ENCODE data around the gene ARSD. TPM values are rescaled to one million over a fixed set of nuclear protein-coding genes. Genes with fewer than 3 reads are reported as not detected.
A peak's percentile ranks its signal among the peaks of the same experiment; 100 is the strongest.
"Not testable (repeated sequence)": the region's sequence is repeated elsewhere in the genome, so short reads cannot be mapped to it uniquely, and the experiment has no call there.

Gene ARSD
- total RNA-seq, 2 donors from 2014 or later, result 52.1 to 69.5 TPM

GRCh38 chrX:2967998-2968909, 39.1 kb upstream of the ARSD start:
- Histone ChIP-seq H3K9me3 (no peaks in the 10 kb centered on the region), H3K36me3 (no peaks in the 10 kb centered on the region), H3K27ac (no peak overlapping the region), H3K4me1 (replicated peaks) (no peaks in the 10 kb centered on the region), H3K27me3 (replicated peaks; ENCODE audit: insufficient read depth) (no peaks in the 10 kb centered on the region), H3K4me3 (no peak overlapping the region)
- TF ChIP-seq, protein P1, sequence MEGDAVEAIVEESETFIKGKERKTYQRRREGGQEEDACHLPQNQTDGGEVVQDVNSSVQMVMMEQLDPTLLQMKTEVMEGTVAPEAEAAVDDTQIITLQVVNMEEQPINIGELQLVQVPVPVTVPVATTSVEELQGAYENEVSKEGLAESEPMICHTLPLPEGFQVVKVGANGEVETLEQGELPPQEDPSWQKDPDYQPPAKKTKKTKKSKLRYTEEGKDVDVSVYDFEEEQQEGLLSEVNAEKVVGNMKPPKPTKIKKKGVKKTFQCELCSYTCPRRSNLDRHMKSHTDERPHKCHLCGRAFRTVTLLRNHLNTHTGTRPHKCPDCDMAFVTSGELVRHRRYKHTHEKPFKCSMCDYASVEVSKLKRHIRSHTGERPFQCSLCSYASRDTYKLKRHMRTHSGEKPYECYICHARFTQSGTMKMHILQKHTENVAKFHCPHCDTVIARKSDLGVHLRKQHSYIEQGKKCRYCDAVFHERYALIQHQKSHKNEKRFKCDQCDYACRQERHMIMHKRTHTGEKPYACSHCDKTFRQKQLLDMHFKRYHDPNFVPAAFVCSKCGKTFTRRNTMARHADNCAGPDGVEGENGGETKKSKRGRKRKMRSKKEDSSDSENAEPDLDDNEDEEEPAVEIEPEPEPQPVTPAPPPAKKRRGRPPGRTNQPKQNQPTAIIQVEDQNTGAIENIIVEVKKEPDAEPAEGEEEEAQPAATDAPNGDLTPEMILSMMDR (IDR thresholded peaks at IDR 0.05), result no peak
- TF ChIP-seq POLR2A (IDR thresholded peaks at IDR 0.05) (no peak), POLR2AphosphoS5 (IDR thresholded peaks at IDR 0.05) (no peak)
- peak; percentile 25 for DNase-seq (ENCODE audit: low spot score)
- intact Hi-C loops (cut with DNase I), result no loop called here
- WGBS, result 43% methylated on average over 27 of the region's 27 CpGs

DNA sequence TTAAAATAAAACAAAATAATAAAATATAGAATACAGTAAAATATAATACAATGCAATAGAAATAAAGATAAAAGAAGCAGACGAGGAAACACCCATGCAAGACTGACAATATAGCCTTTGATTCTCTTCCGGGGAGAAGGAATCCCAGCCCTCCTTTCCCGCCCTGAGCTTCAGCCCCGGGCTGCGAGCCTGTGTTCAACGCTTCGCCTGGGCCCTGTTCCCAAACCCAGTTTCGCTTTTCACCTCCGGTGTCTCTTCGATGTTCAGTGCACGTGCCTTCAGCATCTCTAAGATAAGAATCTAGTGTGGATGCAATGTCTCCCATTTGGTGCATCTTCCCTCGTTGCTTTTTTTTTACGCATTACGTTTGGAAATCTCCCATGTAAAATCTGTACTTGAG, 38.4 kb upstream of the ARSD start:
- Histone ChIP-seq H3K27ac (no peak overlapping the region), H3K36me3 (no peaks in the 10 kb centered on the region), H3K4me1 (replicated peaks) (no peaks in the 10 kb centered on the region), H3K27me3 (replicated peaks; ENCODE audit: insufficient read depth) (no peaks in the 10 kb centered on the region), H3K9me3 (no peaks in the 10 kb centered on the region), H3K4me3 (no peak overlapping the region)
- intact Hi-C loops (cut with DNase I), result no loop called here
- no peak for DNase-seq (ENCODE audit: low spot score)
- TF ChIP-seq, protein P1 (IDR thresholded peaks at IDR 0.05), result no peak
- TF ChIP-seq POLR2A (IDR thresholded peaks at IDR 0.05) (no peak), POLR2AphosphoS5 (IDR thresholded peaks at IDR 0.05) (no peak)
- WGBS, result 36% methylated on average over 14 of the region's 14 CpGs

GRCh38 chrX:2967012-2967411, 37.9 kb upstream of the ARSD start:
- no peak for DNase-seq (ENCODE audit: low spot score)
- TF ChIP-seq, protein P1 (IDR thresholded peaks at IDR 0.05), result no peak
- TF ChIP-seq POLR2A (IDR thresholded peaks at IDR 0.05) (no peak), POLR2AphosphoS5 (IDR thresholded peaks at IDR 0.05) (no peak)
- WGBS, result 48% methylated on average over 3 of the region's 3 CpGs
- intact Hi-C loops (cut with DNase I), result no loop called here
- Histone ChIP-seq H3K9me3 (no peaks in the 10 kb centered on the region), H3K27me3 (replicated peaks; ENCODE audit: insufficient read depth) (no peaks in the 10 kb centered on the region), H3K36me3 (no peaks in the 10 kb centered on the region), H3K4me3 (no peak overlapping the region), H3K27ac (no peak overlapping the region), H3K4me1 (replicated peaks) (no peaks in the 10 kb centered on the region)

DNA sequence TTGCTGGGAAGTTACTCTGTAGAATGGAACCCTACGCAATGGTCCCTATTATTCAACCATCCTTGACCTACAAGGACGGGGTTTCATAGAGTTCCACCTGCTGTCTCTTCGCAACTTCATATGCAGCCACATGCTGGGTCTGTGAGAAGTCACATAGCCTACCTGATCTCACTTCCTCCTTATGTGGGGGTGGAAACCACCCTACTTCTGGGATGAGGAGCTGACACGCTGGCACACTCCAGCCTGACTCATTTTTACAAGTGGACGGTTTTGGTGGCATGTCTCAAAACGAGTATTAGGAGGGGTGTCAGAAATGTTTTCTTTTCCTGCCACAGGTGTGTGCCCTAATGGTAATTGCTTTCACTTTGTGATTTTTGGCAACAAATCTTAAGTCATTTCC, 36.8 kb upstream of the ARSD start:
- Histone ChIP-seq H3K4me1 (replicated peaks) (no peaks in the 10 kb centered on the region), H3K4me3 (no peak overlapping the region), H3K9me3 (no peaks in the 10 kb centered on the region), H3K27me3 (replicated peaks; ENCODE audit: insufficient read depth) (no peaks in the 10 kb centered on the region), H3K36me3 (no peaks in the 10 kb centered on the region), H3K27ac (no peak overlapping the region)
- TF ChIP-seq, protein P1 (IDR thresholded peaks at IDR 0.05), result no peak
- TF ChIP-seq POLR2AphosphoS5 (IDR thresholded peaks at IDR 0.05), result no peak
- no peak for TF ChIP-seq POLR2A (IDR thresholded peaks at IDR 0.05)
- 94% methylated on average over 5 of the region's 6 CpGs for WGBS
- no peak for DNase-seq (ENCODE audit: low spot score)
- intact Hi-C loops (cut with DNase I), result no loop called here

GRCh38 chrX:2963992-2964794, 35.1 kb upstream of the ARSD start:
- H3K4me1 ChIP-seq (replicated peaks); DNase-seq (ENCODE audit: low spot score); H3K27ac ChIP-seq; H3K4me3 ChIP-seq; H3K9me3 ChIP-seq; H3K36me3 ChIP-seq; intact Hi-C loops (cut with DNase I); H3K27me3 ChIP-seq (replicated peaks; ENCODE audit: insufficient read depth): not testable (repeated sequence)
- WGBS, result 70% methylated on average over 15 of the region's 16 CpGs

GRCh38 chrX:2963449-2963848, 34.3 kb upstream of the ARSD start:
- H3K4me3 ChIP-seq; intact Hi-C loops (cut with DNase I); H3K9me3 ChIP-seq; H3K4me1 ChIP-seq (replicated peaks); H3K36me3 ChIP-seq; DNase-seq (ENCODE audit: low spot score); H3K27ac ChIP-seq; H3K27me3 ChIP-seq (replicated peaks; ENCODE audit: insufficient read depth): not testable (repeated sequence)
- 94% methylated on average over 7 of the region's 7 CpGs for WGBS

All from prostate gland (tissue), 2 donors.